ENCODE results near the gene VSTM2L. TPM values are rescaled to one million over a fixed set of nuclear protein-coding genes. Genes with fewer than 3 reads are reported as not detected.

VSTM2L gene
- total and polyA plus RNA-seq, 9 of the 15 experiments (the other 6 are each of a cell fraction or from before 2014, with no cell fraction given) = not detected

GRCh38 chr20:37872161-37872560 is 30.8 kb upstream of the VSTM2L start (continued):
- no peak for TF ChIP-seq ZBTB40 (IDR thresholded peaks at IDR 0.05)
- no peak for TF ChIP-seq ZBTB40 (CRISPR knock-in tag; IDR thresholded peaks at IDR 0.05)
- no peak for TF ChIP-seq TAF9B (IDR thresholded peaks at IDR 0.05; ENCODE audit: partially characterized antibody)
- TF ChIP-seq PTRF (tag; IDR thresholded peaks at IDR 0.05) = no peak
- no peak for TF ChIP-seq PHB2 (IDR thresholded peaks at IDR 0.05; ENCODE audit: low read depth)
- TF ChIP-seq BRF2 (IDR thresholded peaks at IDR 0.05; ENCODE audit: borderline replicate concordance, insufficient read depth, insufficient read length) = no peak
- no peak for TF ChIP-seq ADNP (tag; IDR thresholded peaks at IDR 0.05)
- TF ChIP-seq YY1 (IDR thresholded peaks at IDR 0.05; ENCODE audit: borderline replicate concordance in 1 of 3, control insufficient read depth in 1 of 3, extremely low read depth in 1 of 3, insufficient read depth in 3 of 3, insufficient read length in 1 of 3, insufficient replicate concordance in 2 of 3, low read depth in 1 of 3, low read length in 2 of 3) = no peak
- no peak for TF ChIP-seq ZNF75A (CRISPR knock-in tag; IDR thresholded peaks at IDR 0.05)
- TF ChIP-seq POLR2AphosphoS2 (IDR thresholded peaks at IDR 0.05; ENCODE audit: low read length) = no peak
- TF ChIP-seq TCFL5 (CRISPR knock-in tag; conservative IDR thresholded peaks at IDR 0.05) = no peak
- no peak for TF ChIP-seq SP2 (IDR thresholded peaks at IDR 0.05; ENCODE audit: extremely low read depth, low read depth, low read length, poor library complexity, severe bottlenecking)
- TF ChIP-seq NCOR1 (IDR thresholded peaks at IDR 0.05) = no peak
- TF ChIP-seq SMARCA4 (IDR thresholded peaks at IDR 0.05) = no peak
- TF ChIP-seq ZNF165 (CRISPR knock-in tag; IDR thresholded peaks at IDR 0.05; ENCODE audit: borderline replicate concordance) = no peak
- no peak for TF ChIP-seq MYC (IDR thresholded peaks at IDR 0.05; ENCODE audit: low read depth, low read length)
- TF ChIP-seq MYC (CRISPR knock-in tag; IDR thresholded peaks at IDR 0.05; ENCODE audit: borderline replicate concordance, low read depth) = no peak

Measured in K562 (cell line).